GM12801 (cell line): ENCODE measurements around the gene TOMM22.

Experiments used
- TF ChIP-seq, protein P1 (sequence below): IDR thresholded peaks from one replicate; pipeline ENCODE4 v1.5.1; 2011; ENCODE audit warnings: control low read depth; ENCODE audit not compliant: insufficient read length; ENCODE audit errors: extremely low read depth

The TOMM22 gene

DNA sequence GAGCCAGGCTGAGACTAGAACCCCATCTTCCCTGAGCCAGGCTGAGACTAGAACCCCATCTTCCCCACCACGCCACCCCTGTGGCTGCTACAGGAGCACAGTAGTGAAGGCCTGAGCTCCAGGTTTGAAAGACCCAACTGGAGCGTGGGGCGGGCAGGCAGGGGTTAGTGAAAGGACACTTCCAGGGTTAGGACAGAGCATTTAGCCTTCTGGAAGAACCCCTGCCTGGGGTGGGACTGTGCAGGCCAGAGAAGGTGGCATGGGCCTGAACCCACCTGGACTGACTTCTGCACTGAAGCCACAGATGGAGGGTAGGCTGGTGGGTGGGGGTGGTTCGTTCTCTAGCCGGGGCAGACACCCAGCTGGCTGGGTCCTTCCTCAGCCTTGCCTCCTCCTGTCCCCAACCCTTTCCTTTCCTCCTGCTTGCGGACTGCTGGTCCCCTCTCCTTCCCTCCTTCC, 50.0 kb downstream of the TOMM22 start:
- TF ChIP-seq, protein P1, sequence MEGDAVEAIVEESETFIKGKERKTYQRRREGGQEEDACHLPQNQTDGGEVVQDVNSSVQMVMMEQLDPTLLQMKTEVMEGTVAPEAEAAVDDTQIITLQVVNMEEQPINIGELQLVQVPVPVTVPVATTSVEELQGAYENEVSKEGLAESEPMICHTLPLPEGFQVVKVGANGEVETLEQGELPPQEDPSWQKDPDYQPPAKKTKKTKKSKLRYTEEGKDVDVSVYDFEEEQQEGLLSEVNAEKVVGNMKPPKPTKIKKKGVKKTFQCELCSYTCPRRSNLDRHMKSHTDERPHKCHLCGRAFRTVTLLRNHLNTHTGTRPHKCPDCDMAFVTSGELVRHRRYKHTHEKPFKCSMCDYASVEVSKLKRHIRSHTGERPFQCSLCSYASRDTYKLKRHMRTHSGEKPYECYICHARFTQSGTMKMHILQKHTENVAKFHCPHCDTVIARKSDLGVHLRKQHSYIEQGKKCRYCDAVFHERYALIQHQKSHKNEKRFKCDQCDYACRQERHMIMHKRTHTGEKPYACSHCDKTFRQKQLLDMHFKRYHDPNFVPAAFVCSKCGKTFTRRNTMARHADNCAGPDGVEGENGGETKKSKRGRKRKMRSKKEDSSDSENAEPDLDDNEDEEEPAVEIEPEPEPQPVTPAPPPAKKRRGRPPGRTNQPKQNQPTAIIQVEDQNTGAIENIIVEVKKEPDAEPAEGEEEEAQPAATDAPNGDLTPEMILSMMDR = no peak

- TF ChIP-seq, protein P1 = no peak
Observed at GRCh38 chr22:38732251-38732815, 50.6 kb downstream of the TOMM22 start.

- TF ChIP-seq, protein P1 = no peak
Observed at GRCh38 chr22:38733329-38733723, 51.6 kb downstream of the TOMM22 start.

DNA sequence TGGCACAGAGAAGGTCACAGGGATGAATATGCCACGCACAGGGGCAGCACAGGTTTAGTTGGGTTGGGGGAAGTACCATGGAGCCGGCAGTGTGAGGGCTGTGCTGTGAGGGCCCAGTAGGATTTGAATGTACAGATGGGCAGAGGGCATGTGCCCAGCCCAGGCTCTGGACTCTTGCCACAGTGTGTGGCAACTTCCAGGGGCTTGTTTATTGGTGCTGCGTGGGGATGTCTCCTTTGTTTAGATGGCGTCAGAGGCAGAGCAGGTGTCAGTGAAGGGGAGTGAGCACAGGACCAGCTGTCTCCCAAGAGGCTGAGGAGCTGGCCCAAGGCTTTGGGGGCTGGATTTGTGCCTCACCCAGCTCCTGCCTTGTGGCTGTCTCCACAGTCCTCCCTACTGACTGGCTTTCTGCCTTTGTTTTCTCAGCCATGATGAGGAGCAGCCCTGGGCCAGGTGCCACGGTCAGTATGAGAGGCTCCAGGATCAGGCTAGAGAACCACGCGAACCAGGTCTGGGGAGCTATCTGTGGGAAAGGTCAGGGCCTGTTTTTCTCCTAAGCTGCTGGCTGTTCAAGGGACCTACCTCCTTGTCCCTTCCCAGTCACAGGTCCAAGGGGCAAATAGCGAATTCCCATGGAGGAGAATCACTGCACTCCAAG, 52.1 kb downstream of the TOMM22 start:
- TF ChIP-seq, protein P1 = no peak

GRCh38 chr22:38734421-38735100, 52.8 kb downstream of the TOMM22 start:
- TF ChIP-seq, protein P1 = no peak
